K562 (cell line): ENCODE measurements around the gene CAMK2A. TPM values are rescaled to one million over a fixed set of nuclear protein-coding genes. Genes with fewer than 3 reads are reported as not detected.

Experiments
- CREM ChIP-seq: IDR thresholded peaks from 2 replicates; pipeline ENCODE4 v1.6.1; 2014; ENCODE audit warnings: antibody characterized with exemption, low read depth
- DDX20 ChIP-seq: fragments of 450-650 bp; IDR thresholded peaks from 2 replicates; pipeline ENCODE4 v1.6.1; 2016; ENCODE audit warnings: missing genetic modification characterization, low read depth, mild to moderate bottlenecking, missing compliant biosample characterization, moderate library complexity
- FOXA3 ChIP-seq, 2 experiments: fragments of 450-650 bp in 1 of 2; sonication (generic) in 1 of 2; formaldehyde crosslinking; IDR thresholded peaks in 1 of 2; conservative IDR thresholded peaks in 1 of 2; 2 replicates each; pipeline versions ENCODE4 v1.4.0 to v1.8.0; 2020 to 2022; ENCODE audit warnings: mild to moderate bottlenecking in 2 of 2, missing genetic modification reagents in 1 of 2
- JUNB ChIP-seq: fragments of 450-650 bp; formaldehyde crosslinking; conservative IDR thresholded peaks from 2 replicates; pipeline ENCODE4 v1.4.0; 2020; ENCODE audit warnings: mild to moderate bottlenecking
- KDM1A ChIP-seq, 2 experiments: fragments of 450-650 bp; IDR thresholded peaks; 2 replicates each; pipeline ENCODE4 v1.6.1; 2016; ENCODE audit warnings: mild to moderate bottlenecking in 2 of 2
- LCOR ChIP-seq: sonication (generic); formaldehyde crosslinking; IDR thresholded peaks from 2 replicates; pipeline ENCODE4 v1.8.0; 2022; ENCODE audit warnings: mild to moderate bottlenecking, missing genetic modification reagents
- MAX ChIP-seq: sonication (generic); formaldehyde crosslinking; IDR thresholded peaks from 2 replicates; pipeline ENCODE4 v1.9.0; 2022; ENCODE audit warnings: mild to moderate bottlenecking, missing genetic modification reagents
- MNT ChIP-seq, 2 experiments: fragments of 450-650 bp; conservative IDR thresholded peaks; 2 replicates each; pipeline ENCODE4 v1.6.1; 2017; ENCODE audit warnings: mild to moderate bottlenecking in 2 of 2, moderate library complexity in 2 of 2
- PYGO2 ChIP-seq: fragments of 450-650 bp; IDR thresholded peaks from 2 replicates; pipeline ENCODE4 v1.6.1; 2016; ENCODE audit warnings: mild to moderate bottlenecking, missing genetic modification characterization, moderate library complexity, missing compliant biosample characterization
- SRF ChIP-seq, 2 experiments: fragments of 250-450, 450-650 bp in 1 of 2; sonication (Bioruptor Pico) in 1 of 2; sonication (generic) in 1 of 2; formaldehyde crosslinking; IDR thresholded peaks; 2 replicates each; pipeline versions ENCODE4 v1.5.0 to v1.5.1; 2020 to 2022; ENCODE audit warnings: mild to moderate bottlenecking in 1 of 2, missing genetic modification reagents in 1 of 2
- TCF7 ChIP-seq: sonication (generic); IDR thresholded peaks from 2 replicates; pipeline ENCODE4 v1.6.1; 2016; ENCODE audit warnings: antibody characterized with exemption, borderline replicate concordance
- ZBTB5 ChIP-seq: fragments of 450-650 bp; IDR thresholded peaks from 2 replicates; pipeline ENCODE4 v1.6.1; 2017; ENCODE audit warnings: antibody characterized with exemption
- ZBTB7A ChIP-seq: IDR thresholded peaks from 2 replicates; pipeline ENCODE4 v1.6.1; 2011; ENCODE audit warnings: low read depth, mild to moderate bottlenecking, low read length, moderate library complexity, borderline replicate concordance; ENCODE audit not compliant: control insufficient read depth
- ZNF282 ChIP-seq: sonication (generic); formaldehyde crosslinking; IDR thresholded peaks from 2 replicates; pipeline ENCODE4 v1.8.1; 2023; ENCODE audit warnings: missing genetic modification reagents
- ZNF408 ChIP-seq: fragments of 250-450 bp; sonication (Bioruptor Pico); IDR thresholded peaks from 2 replicates; pipeline ENCODE4 v1.4.0; 2020; ENCODE audit warnings: low read depth, mild to moderate bottlenecking, moderate library complexity
- ZNF696 ChIP-seq: fragments of 250-450 bp; sonication (Bioruptor Pico); conservative IDR thresholded peaks from 2 replicates; pipeline ENCODE4 v1.4.0; 2020; ENCODE audit warnings: mild to moderate bottlenecking, moderate library complexity
- polyA plus RNA-seq, 8 experiments: library from polyadenylated mRNA; depleted of rRNA in 4 of 8; stranded (reverse) in 5 of 8; unstranded in 3 of 8; fragments of >200 nt; fragmentation: Nextera tagmentation in 2 of 8; fragmentation: Illumina TruSeq in 1 of 8; extraction: Ambion mirVana in 2 of 8; extraction: Trizol in 1 of 8; gene quantifications; 2 replicates each; pipeline versions ENCODE4 v1.2.1 to v1.2.3, GENCODE V29; 2011 to 2014; ENCODE audit warnings: inconsistent platforms in 1 of 8, missing spikeins in 1 of 8
- total RNA-seq, 7 experiments: library from RNA; depleted of rRNA in 6 of 7; stranded (reverse); fragments of >200 nt in 6 of 7; fragmentation: Illumina TruSeq in 2 of 7; extraction: Trizol in 2 of 7; gene quantifications; 2 replicates each; pipeline versions ENCODE4 v1.2.1 to v1.2.3, GENCODE V29; 2011 to 2021; ENCODE audit warnings: low replicate concordance in 1 of 7
- TF ChIP-seq, protein P1 (sequence below): fragments of 250-450 bp; sonication (Bioruptor Pico); IDR thresholded peaks from 2 replicates; pipeline ENCODE4 v1.8.0; 2022; ENCODE audit warnings: inconsistent platforms, mild to moderate bottlenecking, moderate library complexity, borderline replicate concordance
- TF ChIP-seq, protein P2 (sequence below): sonication (generic); formaldehyde crosslinking; IDR thresholded peaks from 2 replicates; pipeline ENCODE4 v1.8.0; 2022; ENCODE audit warnings: missing genetic modification reagents, mild to moderate bottlenecking, moderate library complexity, borderline replicate concordance
- TF ChIP-seq, protein P3 (sequence below): sonication (generic); formaldehyde crosslinking; IDR thresholded peaks from 2 replicates; pipeline ENCODE4 v1.4.0; 2020; ENCODE audit warnings: mild to moderate bottlenecking, missing genetic modification reagents

The CAMK2A gene
- total and polyA plus RNA-seq, 9 of the 15 experiments (the other 6 are each of a cell fraction or from before 2014, with no cell fraction given) = 0.01 to 0.18 (median 0.04) TPM; not detected in 6

- no peak for TF ChIP-seq FOXA3 (CRISPR knock-in tag; conservative IDR thresholded peaks at IDR 0.05 in 1 of 2, IDR thresholded peaks at IDR 0.05 in 1 of 2)
- 0 out of 2 replicates have a peak, but pooled peaks have one; percentile 28 for TF ChIP-seq MAX (CRISPR knock-in tag)
- TF ChIP-seq, protein P1, sequence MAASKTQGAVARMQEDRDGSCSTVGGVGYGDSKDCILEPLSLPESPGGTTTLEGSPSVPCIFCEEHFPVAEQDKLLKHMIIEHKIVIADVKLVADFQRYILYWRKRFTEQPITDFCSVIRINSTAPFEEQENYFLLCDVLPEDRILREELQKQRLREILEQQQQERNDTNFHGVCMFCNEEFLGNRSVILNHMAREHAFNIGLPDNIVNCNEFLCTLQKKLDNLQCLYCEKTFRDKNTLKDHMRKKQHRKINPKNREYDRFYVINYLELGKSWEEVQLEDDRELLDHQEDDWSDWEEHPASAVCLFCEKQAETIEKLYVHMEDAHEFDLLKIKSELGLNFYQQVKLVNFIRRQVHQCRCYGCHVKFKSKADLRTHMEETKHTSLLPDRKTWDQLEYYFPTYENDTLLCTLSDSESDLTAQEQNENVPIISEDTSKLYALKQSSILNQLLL (CRISPR knock-in tag) = no peak
- no peak for TF ChIP-seq ZNF408 (CRISPR knock-in tag)
- TF ChIP-seq ZBTB7A = no peak; the same call in 1 of the 2 replicates
- no peak for TF ChIP-seq LCOR
- TF ChIP-seq, protein P2, sequence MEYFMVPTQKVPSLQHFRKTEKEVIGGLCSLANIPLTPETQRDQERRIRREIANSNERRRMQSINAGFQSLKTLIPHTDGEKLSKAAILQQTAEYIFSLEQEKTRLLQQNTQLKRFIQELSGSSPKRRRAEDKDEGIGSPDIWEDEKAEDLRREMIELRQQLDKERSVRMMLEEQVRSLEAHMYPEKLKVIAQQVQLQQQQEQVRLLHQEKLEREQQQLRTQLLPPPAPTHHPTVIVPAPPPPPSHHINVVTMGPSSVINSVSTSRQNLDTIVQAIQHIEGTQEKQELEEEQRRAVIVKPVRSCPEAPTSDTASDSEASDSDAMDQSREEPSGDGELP = peak; percentile 64; the same call in 1 of the 2 replicates
- TF ChIP-seq MNT (conservative IDR thresholded peaks at IDR 0.05) = peak in 1 of 2 experiments; percentile 35; a peak in 1 of 4 replicates
- TF ChIP-seq SRF (CRISPR knock-in tag; IDR thresholded peaks at IDR 0.05) = no peak
- TF ChIP-seq JUNB (CRISPR knock-in tag) = no peak
- no peak for TF ChIP-seq ZBTB5
- no peak for TF ChIP-seq ZNF696
- TF ChIP-seq ZNF282 (CRISPR knock-in tag) = no peak
- TF ChIP-seq CREM = no peak
- no peak for TF ChIP-seq TCF7
- no peak for TF ChIP-seq DDX20 (tag)
- TF ChIP-seq PYGO2 (tag) = no peak
- no peak for TF ChIP-seq KDM1A (IDR thresholded peaks at IDR 0.05)
- TF ChIP-seq, protein P3, sequence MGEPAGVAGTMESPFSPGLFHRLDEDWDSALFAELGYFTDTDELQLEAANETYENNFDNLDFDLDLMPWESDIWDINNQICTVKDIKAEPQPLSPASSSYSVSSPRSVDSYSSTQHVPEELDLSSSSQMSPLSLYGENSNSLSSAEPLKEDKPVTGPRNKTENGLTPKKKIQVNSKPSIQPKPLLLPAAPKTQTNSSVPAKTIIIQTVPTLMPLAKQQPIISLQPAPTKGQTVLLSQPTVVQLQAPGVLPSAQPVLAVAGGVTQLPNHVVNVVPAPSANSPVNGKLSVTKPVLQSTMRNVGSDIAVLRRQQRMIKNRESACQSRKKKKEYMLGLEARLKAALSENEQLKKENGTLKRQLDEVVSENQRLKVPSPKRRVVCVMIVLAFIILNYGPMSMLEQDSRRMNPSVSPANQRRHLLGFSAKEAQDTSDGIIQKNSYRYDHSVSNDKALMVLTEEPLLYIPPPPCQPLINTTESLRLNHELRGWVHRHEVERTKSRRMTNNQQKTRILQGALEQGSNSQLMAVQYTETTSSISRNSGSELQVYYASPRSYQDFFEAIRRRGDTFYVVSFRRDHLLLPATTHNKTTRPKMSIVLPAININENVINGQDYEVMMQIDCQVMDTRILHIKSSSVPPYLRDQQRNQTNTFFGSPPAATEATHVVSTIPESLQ = no peak
These were observed 44.3 kb downstream of the CAMK2A start (continued) for GRCh38 chr5:150245111-150245789.
